Activated naive CD4-positive, alpha-beta T cell treated with anti-CD3 and anti-CD28 coated beads, Interleukin-2, amount 50 U/mL, for 24 hours (primary cell): ENCODE data around the gene FEV.
A peak's percentile ranks its signal among the peaks of the same experiment; 100 is the strongest.

ENCODE experiments used
- H3K27ac Mint-ChIP-seq: one replicate; pipeline ENCODE4 v1.8.0; 2021; ENCODE audit warnings: mild to moderate bottlenecking, mixed read lengths
- H3K27me3 Mint-ChIP-seq: one replicate; pipeline ENCODE4 v1.8.0; 2021; ENCODE audit warnings: mixed read lengths
- H3K36me3 Mint-ChIP-seq: one replicate; pipeline ENCODE4 v1.8.0; 2021; ENCODE audit warnings: mixed read lengths
- H3K4me1 Mint-ChIP-seq: one replicate; pipeline ENCODE4 v1.8.0; 2021; ENCODE audit warnings: mixed read lengths
- H3K4me3 Mint-ChIP-seq: one replicate; pipeline ENCODE4 v1.8.0; 2021; ENCODE audit warnings: mild to moderate bottlenecking, mixed read lengths
- H3K9me3 Mint-ChIP-seq: one replicate; pipeline ENCODE4 v1.8.0; 2021; ENCODE audit warnings: mixed read lengths

FEV gene

GRCh38 chr2:218988650-218989049, 3.7 kb upstream of the FEV start:
- H3K27ac Mint-ChIP-seq = no peak overlapping the region
- no peaks in the 10 kb centered on the region for H3K36me3 Mint-ChIP-seq
- no peaks in the 10 kb centered on the region for H3K9me3 Mint-ChIP-seq
- no peak overlapping the region for H3K4me3 Mint-ChIP-seq
- peaks cover 58% of the 10 kb centered on the region for H3K27me3 Mint-ChIP-seq
- H3K4me1 Mint-ChIP-seq = peaks cover 5% of the 10 kb centered on the region

GRCh38 chr2:218988164-218988563, 3.2 kb upstream of the FEV start:
- Mint-ChIP-seq H3K9me3 (no peaks in the 10 kb centered on the region), H3K4me1 (peaks cover 10% of the 10 kb centered on the region), H3K4me3 (no peak overlapping the region), H3K36me3 (no peaks in the 10 kb centered on the region), H3K27ac (no peak overlapping the region), H3K27me3 (peaks cover 62% of the 10 kb centered on the region)

GRCh38 chr2:218986148-218986761, 1.3 kb upstream of the FEV start:
- no peak overlapping the region for H3K27ac Mint-ChIP-seq
- H3K4me1 Mint-ChIP-seq = peaks cover 17% of the 10 kb centered on the region
- H3K4me3 Mint-ChIP-seq = no peak overlapping the region

GRCh38 chr2:218985325-218986091, 524 bp upstream of the FEV start:
- Mint-ChIP-seq H3K27me3 (peaks cover 55% of the 10 kb centered on the region), H3K4me3 (no peak overlapping the region), H3K9me3 (no peaks in the 10 kb centered on the region), H3K36me3 (no peaks in the 10 kb centered on the region), H3K27ac (no peak overlapping the region), H3K4me1 (peaks cover 23% of the 10 kb centered on the region)

More at GRCh38 chr2:218986148-218986761, 1.3 kb upstream of the FEV start:
- no peaks in the 10 kb centered on the region for H3K9me3 Mint-ChIP-seq
- H3K27me3 Mint-ChIP-seq = peaks cover 58% of the 10 kb centered on the region
- no peaks in the 10 kb centered on the region for H3K36me3 Mint-ChIP-seq

- Mint-ChIP-seq H3K4me1 (peaks cover 31% of the 10 kb centered on the region), H3K4me3 (peak overlapping the region; percentile 47), H3K27me3 (peaks cover 50% of the 10 kb centered on the region)
Observed at GRCh38 chr2:218984239-218985020, 554 bp downstream of the FEV start.

GRCh38 chr2:218983934-218984238, 1.1 kb downstream of the FEV start:
- H3K4me3 Mint-ChIP-seq = no peak overlapping the region
- no peaks in the 10 kb centered on the region for H3K9me3 Mint-ChIP-seq
- H3K36me3 Mint-ChIP-seq = no peaks in the 10 kb centered on the region
- peaks cover 46% of the 10 kb centered on the region for H3K27me3 Mint-ChIP-seq
- H3K27ac Mint-ChIP-seq = no peak overlapping the region
- peaks cover 32% of the 10 kb centered on the region for H3K4me1 Mint-ChIP-seq

More at GRCh38 chr2:218984239-218985020, 554 bp downstream of the FEV start:
- Mint-ChIP-seq H3K36me3 (no peaks in the 10 kb centered on the region), H3K27ac (peak overlapping the region; percentile 59), H3K9me3 (no peaks in the 10 kb centered on the region)

GRCh38 chr2:218983263-218983933, 1.6 kb downstream of the FEV start:
- H3K4me3 Mint-ChIP-seq = peak overlapping the region; percentile 26
- no peaks in the 10 kb centered on the region for H3K36me3 Mint-ChIP-seq
- H3K9me3 Mint-ChIP-seq = no peaks in the 10 kb centered on the region
- no peak overlapping the region for H3K27ac Mint-ChIP-seq
- H3K27me3 Mint-ChIP-seq = peaks cover 45% of the 10 kb centered on the region
- peaks cover 32% of the 10 kb centered on the region for H3K4me1 Mint-ChIP-seq

- H3K4me1 Mint-ChIP-seq = peaks cover 32% of the 10 kb centered on the region
- H3K27ac Mint-ChIP-seq = no peak overlapping the region
- H3K36me3 Mint-ChIP-seq = no peaks in the 10 kb centered on the region
- H3K9me3 Mint-ChIP-seq = no peaks in the 10 kb centered on the region
- peak overlapping the region; percentile 69 for H3K4me3 Mint-ChIP-seq
- peaks cover 46% of the 10 kb centered on the region for H3K27me3 Mint-ChIP-seq
Observed at GRCh38 chr2:218982586-218983262, 2.3 kb downstream of the FEV start.

GRCh38 chr2:218981881-218982585, 3.0 kb downstream of the FEV start:
- peaks cover 32% of the 10 kb centered on the region for H3K4me1 Mint-ChIP-seq
- no peaks in the 10 kb centered on the region for H3K36me3 Mint-ChIP-seq
- H3K9me3 Mint-ChIP-seq = no peaks in the 10 kb centered on the region
- H3K4me3 Mint-ChIP-seq = peak overlapping the region; percentile 69
- H3K27ac Mint-ChIP-seq = no peak overlapping the region
- peaks cover 42% of the 10 kb centered on the region for H3K27me3 Mint-ChIP-seq

- no peak overlapping the region for H3K27ac Mint-ChIP-seq
Observed at GRCh38 chr2:218981390-218981880, 3.5 kb downstream of the FEV start.

GRCh38 chr2:218980735-218981389, 4.1 kb downstream of the FEV start:
- Mint-ChIP-seq H3K4me3 (peak overlapping the region; percentile 89), H3K4me1 (peaks cover 32% of the 10 kb centered on the region), H3K36me3 (no peaks in the 10 kb centered on the region), H3K27ac (no peak overlapping the region), H3K27me3 (peaks cover 36% of the 10 kb centered on the region), H3K9me3 (no peaks in the 10 kb centered on the region)

More at GRCh38 chr2:218981390-218981880, 3.5 kb downstream of the FEV start:
- H3K36me3 Mint-ChIP-seq = no peaks in the 10 kb centered on the region
- H3K9me3 Mint-ChIP-seq = no peaks in the 10 kb centered on the region
- peak overlapping the region; percentile 89 for H3K4me3 Mint-ChIP-seq
- H3K27me3 Mint-ChIP-seq = peaks cover 38% of the 10 kb centered on the region
- peaks cover 32% of the 10 kb centered on the region for H3K4me1 Mint-ChIP-seq

GRCh38 chr2:218979846-218980734, 4.9 kb downstream of the FEV start:
- no peak overlapping the region for H3K27ac Mint-ChIP-seq
- H3K36me3 Mint-ChIP-seq = no peaks in the 10 kb centered on the region
- H3K9me3 Mint-ChIP-seq = no peaks in the 10 kb centered on the region
- peaks cover 32% of the 10 kb centered on the region for H3K4me1 Mint-ChIP-seq
- peak overlapping the region; percentile 84 for H3K4me3 Mint-ChIP-seq
- H3K27me3 Mint-ChIP-seq = peaks cover 36% of the 10 kb centered on the region

GRCh38 chr2:218975060-218975777, 9.8 kb downstream of the FEV start:
- Mint-ChIP-seq H3K4me1 (peaks cover 8% of the 10 kb centered on the region), H3K36me3 (no peaks in the 10 kb centered on the region), H3K27me3 (peaks cover 50% of the 10 kb centered on the region), H3K9me3 (peaks cover 5% of the 10 kb centered on the region), H3K4me3 (no peak overlapping the region), H3K27ac (no peak overlapping the region)
